Hematopoietic multipotent progenitor cell treated with erythropoietin and hydrocortisone succinate and interleukin-3 and kit ligand, for 4 days (in vitro differentiated cells): ENCODE results near the gene SLFN13.
A peak's percentile ranks its signal among the peaks of the same experiment; 100 is the strongest.
"Not testable (repeated sequence)": the region's sequence is repeated elsewhere in the genome, so short reads cannot be mapped to it uniquely, and the experiment has no call there.

Experiments used
- DNase-seq: peaks from one replicate; pipeline ENCODE4 v3.0.0-alpha.2; 2015

SLFN13 gene

GRCh38 chr17:35448214-35448898, at the start of gene SLFN13:
TSS of gene SLFN13 (minus strand) at chr17:35448766. CDS start at chr17:35445680, 3,086 bp downstream.
- peak; percentile 98 for DNase-seq

GRCh38 chr17:35496451-35497290, 48.1 kb upstream of the SLFN13 start:
- no peak for DNase-seq

GRCh38 chr17:35493040-35493439, 44.5 kb upstream of the SLFN13 start:
- DNase-seq = no peak

GRCh38 chr17:35491417-35491816, 42.9 kb upstream of the SLFN13 start:
- DNase-seq = no peak

- no peak for DNase-seq
Observed at GRCh38 chr17:35489944-35490343, 41.4 kb upstream of the SLFN13 start.

- DNase-seq = no peak
Observed at GRCh38 chr17:35488991-35489390, 40.4 kb upstream of the SLFN13 start.

GRCh38 chr17:35486920-35487732, 38.6 kb upstream of the SLFN13 start:
- DNase-seq = peak; percentile 85

- DNase-seq = no peak
Observed at GRCh38 chr17:35479271-35479670, 30.7 kb upstream of the SLFN13 start.

- DNase-seq = no peak
Observed at GRCh38 chr17:35477248-35477647, 28.7 kb upstream of the SLFN13 start.

- no peak for DNase-seq
Observed at GRCh38 chr17:35476283-35476820, 27.8 kb upstream of the SLFN13 start.

- DNase-seq = no peak
Observed at GRCh38 chr17:35468475-35468874, 19.9 kb upstream of the SLFN13 start.

- no peak for DNase-seq
Observed at GRCh38 chr17:35467824-35468223, 19.3 kb upstream of the SLFN13 start.

GRCh38 chr17:35460354-35460851, 11.8 kb upstream of the SLFN13 start:
- peak; percentile 73 for DNase-seq

GRCh38 chr17:35454035-35454434, 5.5 kb upstream of the SLFN13 start:
- not testable (repeated sequence) for DNase-seq

- no peak for DNase-seq
Observed at GRCh38 chr17:35453171-35453570, 4.6 kb upstream of the SLFN13 start.

GRCh38 chr17:35449371-35449931, 885 bp upstream of the SLFN13 start:
- DNase-seq = peak; percentile 77

GRCh38 chr17:35448899-35449227, 297 bp upstream of the SLFN13 start:
- DNase-seq = no peak

- no peak for DNase-seq
Observed at GRCh38 chr17:35447499-35447898, 1.1 kb downstream of the SLFN13 start.

- no peak for DNase-seq
Observed at GRCh38 chr17:35438433-35438832, 10.1 kb downstream of the SLFN13 start.

- DNase-seq = peak; percentile 95
Observed at GRCh38 chr17:35433075-35433894, 15.3 kb downstream of the SLFN13 start.

GRCh38 chr17:35432176-35433074, 16.1 kb downstream of the SLFN13 start, which contains the start of gene SLFN12:
TSS of gene SLFN12 (minus strand) at chr17:35432500. CDS start at chr17:35423028, 9,472 bp downstream.
- peak; percentile 88 for DNase-seq
